ENCODE data around the gene HSPA12A.
"Not testable (repeated sequence)": the region's sequence is repeated elsewhere in the genome, so short reads cannot be mapped to it uniquely, and the experiment has no call there.

The HSPA12A gene

DNA sequence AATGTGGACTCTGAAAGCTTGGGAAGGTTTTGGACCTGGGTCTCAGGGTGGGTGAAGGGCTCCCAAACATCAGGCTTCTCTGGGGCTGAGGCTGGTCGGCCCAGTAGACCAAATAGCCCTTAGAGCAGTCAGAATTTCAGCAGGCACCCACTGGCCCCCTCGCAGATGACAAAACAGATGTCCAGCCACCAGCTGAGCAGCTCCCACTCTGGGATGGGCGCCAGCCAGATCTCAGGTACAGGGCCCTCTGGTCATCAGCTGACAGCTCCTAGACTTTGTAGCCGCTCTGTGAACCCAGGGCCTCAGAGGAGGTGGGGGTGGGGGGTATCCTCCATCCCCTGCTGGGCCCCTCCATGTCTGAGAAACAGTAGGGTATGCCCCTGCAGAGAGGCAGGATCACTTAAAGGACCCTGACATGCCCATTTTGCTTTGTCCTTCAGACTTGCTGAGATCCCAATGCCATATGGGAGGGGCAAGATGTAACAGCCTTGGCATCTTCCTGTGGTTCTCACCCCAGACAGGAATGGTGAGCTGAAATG is 26.5 kb downstream of the HSPA12A start:
- no peak for DNase-seq

DNA sequence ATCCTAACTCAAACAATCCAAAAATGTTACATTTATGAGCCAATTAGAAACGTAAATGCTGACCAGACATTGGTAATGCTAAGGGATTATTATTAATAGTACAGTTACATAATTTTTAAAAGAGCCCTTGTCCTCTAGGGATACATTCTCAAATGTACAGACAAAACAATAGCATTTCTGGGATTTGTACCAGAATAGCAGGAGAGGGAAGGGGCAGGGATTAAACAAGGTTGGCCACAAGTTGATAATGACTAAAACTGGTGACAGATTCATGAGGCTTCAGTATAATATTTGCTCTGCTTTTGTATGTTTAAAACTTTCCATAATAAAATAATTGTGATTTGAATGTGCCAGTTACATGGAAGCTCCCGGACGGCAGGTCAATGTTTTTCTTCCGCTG is 27.0 kb downstream of the HSPA12A start:
- no peak for DNase-seq

DNA sequence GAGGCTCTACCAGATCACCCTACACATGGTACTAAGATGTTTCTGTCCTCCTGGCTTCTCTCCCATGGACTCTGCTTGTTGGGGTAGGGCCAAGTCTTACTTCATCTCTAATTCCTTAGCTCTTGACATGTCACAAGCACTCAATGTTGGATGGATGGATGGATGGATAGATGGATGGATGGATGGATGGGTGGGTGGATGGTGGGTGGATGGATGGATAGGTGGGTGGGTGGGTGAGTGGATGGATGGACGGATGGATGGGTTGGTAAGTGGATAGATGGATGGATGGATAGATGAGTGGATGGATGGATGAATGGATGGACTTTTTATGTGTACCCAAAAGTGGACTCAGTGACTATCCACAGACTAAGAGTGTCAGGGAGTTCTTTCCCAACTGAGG is 28.5 kb downstream of the HSPA12A start:
- DNase-seq, result no peak

DNA sequence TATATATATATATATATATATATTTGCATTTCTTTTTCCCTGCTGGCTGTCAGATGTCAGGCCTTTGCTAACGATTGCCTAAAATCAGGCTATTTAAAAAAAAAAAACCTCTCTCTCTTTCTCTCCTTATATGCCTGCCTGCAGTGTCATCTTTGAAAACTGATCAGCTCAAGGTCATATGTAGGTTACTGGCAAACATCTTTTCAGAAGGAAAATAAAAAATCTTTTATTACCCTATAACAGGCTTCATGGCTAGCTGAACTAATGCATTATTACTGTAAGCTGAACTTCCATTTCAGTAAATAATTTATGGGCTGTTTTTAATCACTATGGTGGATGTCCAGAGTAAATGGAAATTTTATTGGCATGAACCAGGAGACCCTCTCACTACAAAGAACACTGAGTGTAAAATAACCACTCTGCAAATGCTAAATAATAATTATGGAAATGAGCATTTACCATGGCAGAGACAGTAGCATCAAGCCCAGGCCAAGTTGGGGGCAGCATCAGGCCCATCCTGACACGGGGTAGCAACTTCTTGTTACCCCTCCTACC is 29.3 kb downstream of the HSPA12A start:
- DNase-seq, result no peak

DNA sequence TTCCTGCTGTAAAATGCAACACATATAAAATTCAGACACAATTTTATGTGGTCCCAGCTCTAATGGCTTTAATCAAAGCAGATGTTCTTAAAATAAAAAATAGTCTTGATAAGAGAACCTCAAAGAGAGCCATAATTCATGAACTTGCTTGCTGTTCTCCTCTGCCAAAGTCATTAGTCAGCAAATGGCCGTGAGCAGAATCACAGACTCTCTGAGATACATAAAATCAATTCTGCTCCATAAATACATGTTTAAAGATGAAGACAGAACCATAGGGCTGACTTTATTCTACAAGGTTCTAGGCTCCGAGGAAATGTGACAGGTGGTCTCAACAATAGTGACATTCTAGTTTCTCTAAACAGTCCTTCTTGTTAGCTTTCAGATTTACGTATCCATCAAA is 29.8 kb downstream of the HSPA12A start:
- no peak for DNase-seq

DNA sequence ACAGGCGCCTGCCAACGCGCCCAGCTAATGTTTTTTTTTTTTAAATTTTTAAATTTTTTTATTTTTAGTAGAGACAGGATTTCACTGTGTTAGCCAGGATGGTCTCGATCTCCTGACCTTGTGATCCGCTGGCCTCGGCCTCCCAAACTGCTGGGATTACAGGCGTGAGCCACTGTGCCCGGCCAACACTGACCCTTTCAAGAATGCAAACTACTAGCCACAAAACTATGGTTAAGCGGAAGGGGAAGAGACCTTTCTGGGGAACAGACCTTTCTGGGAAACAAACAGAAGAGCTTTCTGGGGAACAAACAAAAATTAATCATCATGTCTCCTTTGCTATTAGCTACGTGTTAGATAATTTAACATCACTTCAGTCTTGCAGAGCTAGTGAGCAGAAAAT is 30.6 kb downstream of the HSPA12A start:
- not testable (repeated sequence) for DNase-seq

DNA sequence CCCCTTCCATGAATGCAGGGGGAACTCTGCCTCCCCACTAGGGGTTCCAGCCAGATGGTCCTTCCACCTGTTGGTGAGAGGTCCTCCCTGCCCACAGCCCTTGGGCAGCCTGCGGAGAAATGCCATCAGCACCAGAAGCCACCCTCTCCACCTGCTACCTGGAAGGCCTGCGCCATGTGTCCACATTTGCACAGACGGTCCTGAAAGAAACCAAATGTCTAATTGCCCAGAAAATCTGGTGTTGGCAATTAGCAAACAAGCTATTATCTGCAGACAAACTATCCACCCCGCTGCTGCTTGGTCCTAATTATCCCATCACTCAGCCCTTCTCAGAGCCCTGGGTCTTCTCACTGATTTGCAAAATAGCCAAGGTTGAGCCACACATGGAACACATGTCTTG is 32.3 kb downstream of the HSPA12A start:
- no peak for DNase-seq

DNA sequence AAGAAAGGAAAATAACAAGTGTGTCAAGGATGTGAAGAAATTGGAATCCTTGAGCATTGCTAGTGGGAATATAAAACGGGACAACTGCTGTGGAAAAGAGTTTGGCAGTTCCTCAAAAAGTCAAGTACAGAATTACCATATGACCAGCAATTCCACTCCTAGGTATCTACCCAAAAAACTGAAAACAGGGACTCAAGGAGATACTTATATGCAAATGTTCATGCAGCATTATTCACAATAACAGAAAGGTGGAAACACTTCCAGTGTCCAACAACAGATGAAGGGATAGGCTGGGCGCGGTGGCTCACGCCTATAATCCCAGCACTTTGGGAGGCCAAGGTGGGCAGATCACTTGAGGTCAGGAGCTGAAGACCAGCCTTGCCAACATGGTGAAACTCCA is 33.5 kb downstream of the HSPA12A start:
- no peak for DNase-seq

DNA sequence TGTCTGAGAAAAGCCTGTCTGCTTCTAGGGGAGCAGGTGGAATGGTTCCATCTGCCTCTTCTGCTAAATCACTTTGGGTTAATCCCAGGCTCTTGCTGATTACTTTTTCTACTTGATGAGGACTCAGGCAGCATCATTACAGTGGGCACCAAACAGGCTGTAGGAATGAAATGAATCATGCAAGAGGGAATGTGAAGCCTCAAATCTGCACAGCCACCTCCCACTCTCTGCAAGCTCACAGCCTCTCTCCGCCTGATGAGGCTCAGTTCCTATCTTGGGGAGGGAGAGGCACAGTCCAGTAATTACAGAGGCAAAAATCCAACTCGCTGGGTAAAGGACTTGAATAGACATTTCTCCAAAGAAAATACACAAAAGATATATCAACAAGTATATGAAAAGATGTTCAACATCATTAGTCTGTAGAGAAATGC is 34.0 kb downstream of the HSPA12A start:
- no peak for DNase-seq

DNA sequence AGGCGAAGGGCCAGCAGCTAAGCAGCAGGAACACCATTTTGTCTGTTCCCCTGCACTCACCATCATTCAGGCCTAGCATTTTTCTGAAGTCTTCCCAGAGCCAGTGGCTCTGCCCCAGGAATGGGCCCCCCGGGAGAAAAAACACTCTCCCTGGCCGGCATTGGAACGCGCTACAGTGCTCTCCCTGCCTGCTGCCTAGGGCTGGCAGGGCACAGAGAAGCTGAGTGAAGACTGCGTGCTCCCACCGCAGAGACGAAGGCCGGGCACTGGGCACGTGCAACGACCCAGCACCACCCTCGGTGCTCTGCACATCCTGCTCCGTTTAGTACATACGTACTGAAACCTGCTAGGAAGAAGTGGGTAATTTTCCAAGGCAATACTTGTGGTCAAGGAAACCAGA is 34.4 kb downstream of the HSPA12A start:
- DNase-seq, result no peak

DNA sequence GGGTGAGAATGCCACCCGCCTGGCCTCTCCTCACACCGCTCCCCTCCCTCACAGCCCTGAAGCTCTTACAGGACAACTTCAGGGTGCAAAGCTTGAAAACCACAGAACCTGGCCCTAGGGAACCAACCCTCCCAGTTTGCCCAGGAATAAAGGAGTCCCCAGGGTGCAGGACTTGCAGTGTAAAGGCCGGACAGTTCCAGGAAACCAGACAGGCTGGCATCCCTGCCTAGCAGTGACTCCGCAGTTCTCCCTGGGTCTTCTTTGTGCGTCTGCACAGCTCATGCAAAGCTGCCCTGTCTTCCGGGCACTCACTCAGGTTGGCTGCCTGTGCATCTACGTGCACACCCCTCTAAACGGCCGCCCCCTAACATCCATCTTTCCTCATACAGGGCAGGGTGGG is 36.1 kb downstream of the HSPA12A start:
- no peak for DNase-seq

DNA sequence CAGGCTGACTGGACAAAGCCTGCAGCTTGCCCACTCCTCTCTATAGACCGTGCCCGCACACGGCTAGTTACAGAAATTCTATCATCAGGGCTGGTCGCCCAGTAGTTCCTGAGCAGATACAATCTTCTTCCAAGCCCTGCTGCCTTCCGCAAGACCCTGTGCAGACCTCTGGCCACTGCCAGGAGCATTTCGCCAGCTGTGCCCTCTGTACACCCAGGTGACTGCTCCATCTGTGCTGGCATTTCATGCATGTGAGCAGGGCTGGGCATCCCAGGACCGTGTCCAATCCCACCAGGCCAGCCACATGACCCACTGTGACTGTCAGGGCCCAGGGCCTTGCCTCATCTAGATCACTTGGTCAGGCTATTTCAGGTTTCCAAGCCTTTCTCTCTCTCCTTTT is 36.9 kb downstream of the HSPA12A start:
- DNase-seq, result no peak

DNA sequence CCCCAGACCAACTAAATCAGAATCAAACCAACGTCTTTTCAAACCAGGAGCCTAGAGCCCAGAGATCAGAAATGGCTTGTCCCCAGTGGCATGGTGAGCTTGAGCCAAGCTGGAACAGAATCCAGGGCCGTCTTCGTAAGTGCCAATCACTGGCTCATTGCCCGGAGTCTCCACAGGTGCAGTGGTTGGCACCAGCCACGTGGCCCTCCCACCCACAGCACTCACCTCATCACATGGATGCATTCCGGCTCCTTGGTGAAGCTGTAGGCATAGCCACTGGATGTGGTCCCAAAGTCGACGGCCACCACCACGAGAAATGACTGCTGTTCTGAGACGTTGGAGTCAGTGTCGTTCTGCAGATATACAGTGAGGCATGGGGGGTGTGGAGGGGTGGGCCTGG is 37.4 kb downstream of the HSPA12A start:
- no peak for DNase-seq

DNA sequence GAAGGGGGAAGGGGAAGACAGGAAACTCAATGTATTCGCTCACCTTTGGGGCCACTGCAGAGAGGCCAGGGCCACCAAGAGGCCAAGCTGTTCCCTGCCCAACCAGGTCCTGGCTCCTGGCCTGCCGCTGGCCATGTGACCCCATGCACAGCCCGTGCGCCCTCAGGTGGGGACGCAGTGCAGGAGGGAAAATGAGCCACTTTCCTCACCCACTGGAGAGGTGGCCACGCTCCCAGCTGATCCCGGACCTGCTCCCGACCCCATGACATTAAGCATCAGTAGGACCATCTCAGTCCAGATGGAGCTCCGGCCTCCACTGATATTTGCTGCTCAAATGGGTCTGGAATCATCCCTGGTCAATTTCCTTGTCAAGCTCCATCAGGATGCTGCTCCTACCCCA is 40.2 kb downstream of the HSPA12A start:
- no peak for DNase-seq

DNA sequence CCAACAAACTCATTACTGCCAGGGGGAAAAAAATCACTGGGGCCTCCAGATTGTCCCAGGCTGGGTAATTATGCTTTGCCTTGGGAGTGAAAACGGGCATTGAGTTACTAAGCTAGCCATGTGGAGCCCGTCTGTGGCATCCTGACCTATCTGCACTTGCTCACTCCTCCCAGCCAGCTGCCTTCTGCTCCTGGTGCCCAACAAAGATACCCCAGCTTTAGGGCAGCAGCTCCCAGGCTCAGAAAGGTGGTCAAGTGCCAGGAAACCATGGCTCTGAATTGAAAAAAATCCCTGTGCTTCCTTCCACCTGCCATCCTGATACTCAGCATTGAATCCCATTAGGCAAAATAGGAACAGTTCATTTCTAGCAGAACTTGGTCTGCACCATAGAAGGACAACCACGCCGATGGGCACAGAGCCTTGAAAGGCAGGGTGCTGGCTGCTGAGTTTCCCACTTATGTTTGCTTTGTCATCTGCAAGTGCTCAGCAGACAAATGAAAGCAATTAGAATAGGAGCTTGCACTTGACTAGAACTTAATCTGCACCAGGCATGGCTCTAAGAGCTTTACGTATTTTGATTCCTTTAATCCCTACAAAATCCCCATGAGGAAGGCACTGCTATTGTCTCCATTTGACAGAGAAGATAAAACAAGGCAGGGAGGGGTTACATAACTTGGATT is 42.8 kb downstream of the HSPA12A start:
- DNase-seq, result no peak

DNA sequence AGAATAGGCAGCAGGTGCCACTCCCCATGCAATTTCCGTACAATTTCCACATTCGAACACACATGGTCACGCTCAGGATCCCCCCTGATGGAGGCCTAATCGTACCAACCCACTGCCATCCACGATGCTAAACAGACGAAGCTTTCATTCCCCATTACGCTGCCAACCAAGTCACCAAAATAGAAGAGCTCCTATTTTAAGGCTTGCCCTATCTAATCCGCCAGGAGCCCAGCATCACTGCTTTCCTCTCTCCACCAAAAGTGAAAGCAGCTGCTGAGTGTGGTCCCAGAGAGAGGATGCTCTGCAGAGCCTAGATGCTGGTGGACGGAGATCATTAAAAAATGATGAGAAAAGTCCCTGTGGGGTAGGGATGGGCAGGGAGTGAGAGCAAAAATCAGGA is 43.3 kb downstream of the HSPA12A start:
- DNase-seq, result no peak

DNA sequence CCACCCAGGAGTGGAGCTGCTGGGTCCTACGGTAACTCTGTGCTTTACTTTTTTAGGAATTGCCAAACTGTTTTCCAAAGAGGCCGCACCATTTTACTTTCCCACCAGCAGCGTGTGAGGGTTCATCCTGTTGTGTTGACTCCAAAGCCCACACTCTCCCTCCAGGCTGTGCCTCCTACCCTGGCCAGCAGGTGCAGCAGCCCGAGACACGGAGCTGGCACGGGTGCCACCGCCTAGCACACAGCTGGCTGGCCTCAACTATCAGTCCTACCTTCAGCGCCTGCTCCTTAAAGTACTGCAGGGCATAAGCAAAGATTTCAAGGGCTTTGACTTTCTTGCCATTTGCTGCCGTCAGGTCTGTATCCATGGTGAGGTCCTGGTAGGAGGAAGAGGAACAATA is 44.0 kb downstream of the HSPA12A start:
- no peak for DNase-seq

DNA sequence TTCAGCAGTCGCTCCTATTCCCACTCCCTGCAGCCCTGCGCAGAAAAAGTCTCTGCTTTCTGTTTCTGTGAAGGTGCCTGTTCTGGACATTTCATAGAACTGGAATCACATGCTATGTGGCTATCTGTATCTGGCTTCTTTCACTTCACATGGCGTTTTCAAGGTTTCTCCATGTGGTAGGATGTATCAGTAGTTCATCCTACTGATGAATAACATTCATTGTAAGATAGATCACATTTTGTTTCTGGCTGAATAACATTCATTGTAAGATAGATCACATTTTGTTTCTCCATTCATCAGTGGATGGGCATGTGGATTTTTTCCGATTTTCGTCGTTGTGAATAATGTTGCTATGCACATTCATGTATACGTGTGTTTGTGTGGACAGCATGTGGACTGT is 44.5 kb downstream of the HSPA12A start:
- DNase-seq, result no peak

DNA sequence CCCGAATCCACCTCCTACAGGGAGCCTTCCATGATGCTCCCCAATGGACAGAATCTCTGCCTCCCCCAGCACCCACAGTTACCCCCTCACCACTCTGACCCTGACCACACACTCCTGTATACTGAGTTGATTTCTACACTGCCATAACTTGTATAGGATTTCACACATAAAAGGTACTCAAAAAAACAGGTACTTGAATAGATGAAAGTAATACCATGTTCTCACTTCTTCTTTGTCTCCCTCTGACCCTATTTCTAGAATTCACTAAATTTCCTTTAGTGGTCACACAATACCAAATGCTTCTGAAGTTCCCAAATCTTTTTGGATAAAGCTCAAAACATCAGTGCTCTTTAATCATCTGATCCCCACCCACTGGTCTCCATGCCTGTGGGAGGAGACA is 45.4 kb downstream of the HSPA12A start:
- DNase-seq, result no peak

DNA sequence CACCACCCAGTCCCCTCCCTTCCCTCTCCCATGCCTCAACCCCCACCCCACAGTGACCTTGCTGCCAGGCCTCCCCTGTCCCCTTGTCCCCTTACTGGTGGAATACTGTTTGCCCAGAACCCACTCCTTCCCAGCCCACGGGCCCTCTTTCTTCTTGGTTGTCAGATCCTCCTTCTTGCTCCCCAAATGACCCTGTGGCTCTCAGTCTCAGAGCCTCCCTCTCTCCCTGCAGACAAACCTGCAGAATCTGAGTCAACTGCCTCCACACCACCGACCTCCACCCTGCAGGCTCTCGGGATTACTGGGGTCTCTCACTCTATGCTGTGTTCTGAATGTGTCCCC is 47.5 kb downstream of the HSPA12A start:
- no peak for DNase-seq

DNA sequence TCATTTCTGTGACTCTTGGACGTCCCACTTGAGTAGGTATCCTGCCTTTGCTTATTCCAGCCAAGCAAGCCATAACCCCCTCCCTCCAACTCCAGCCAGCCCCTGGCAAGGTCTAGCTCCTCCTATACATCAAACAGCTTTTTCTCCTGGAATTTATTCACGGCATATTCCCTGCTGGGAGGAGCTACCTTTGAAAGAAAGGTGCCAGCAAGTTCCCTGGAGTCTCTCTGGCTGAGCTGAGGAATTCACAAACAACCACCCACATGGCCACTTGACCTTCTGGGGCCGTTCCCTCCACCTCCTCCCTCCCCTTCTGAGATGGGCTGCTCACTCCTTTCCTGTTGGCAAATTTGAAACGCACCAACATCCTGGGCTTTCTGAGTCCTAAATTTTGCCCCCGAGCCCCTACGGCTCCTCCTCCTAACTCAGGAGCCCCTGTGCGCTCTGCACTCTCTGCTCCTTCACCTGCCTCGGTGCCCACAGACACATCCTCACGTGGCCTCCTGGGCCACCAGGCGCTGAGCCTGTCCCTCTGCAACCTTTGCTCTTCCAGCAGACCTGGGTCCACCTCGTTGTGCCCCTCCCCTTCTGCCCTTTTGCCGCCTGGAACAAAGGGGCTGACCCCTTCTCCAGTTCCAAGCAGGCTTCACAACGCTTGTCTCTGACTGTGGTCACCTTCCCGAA is 48.0 kb downstream of the HSPA12A start:
- DNase-seq, result no peak

DNA sequence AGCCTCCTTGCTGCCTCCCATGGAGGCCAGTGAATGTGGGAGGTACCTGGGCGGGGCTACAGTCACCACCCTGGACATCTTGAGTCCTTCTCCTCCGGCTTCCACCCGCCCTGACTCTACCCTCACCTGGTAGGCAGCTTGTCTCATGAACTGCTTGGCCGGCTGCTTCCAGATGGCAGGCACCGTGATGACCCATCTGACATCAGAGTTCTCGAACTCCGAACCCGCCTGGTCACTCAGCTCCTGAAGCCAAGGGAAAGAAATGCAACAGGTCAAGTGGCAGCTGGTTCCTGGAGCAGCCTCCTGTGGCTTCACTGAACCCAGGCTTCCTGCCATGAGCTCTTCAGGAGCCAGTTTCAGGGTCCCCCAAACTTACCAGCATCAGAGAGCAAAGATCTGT is 50.1 kb downstream of the HSPA12A start:
- no peak for DNase-seq

DNA sequence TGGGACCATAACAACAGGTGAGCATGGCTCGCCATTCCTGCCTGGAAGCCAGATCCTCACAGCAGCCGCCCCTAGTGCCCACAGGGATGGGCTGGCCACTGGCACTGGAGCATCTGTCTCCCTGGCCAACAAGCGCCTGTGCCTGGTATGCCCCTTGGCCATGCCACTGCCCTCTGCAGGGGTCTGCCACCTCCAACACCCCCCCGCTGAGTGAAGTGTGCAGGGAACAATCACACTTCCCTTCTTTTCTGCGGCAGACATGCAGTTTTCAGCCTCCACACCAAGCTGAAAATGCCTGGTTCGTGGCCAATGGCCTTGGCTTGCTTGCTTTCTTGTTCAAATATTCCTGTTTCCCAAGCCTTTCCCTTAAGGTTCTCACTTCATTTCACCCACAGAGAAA is 50.7 kb downstream of the HSPA12A start:
- DNase-seq, result no peak
